ENCODE data around the gene ZNF750.

DNA sequence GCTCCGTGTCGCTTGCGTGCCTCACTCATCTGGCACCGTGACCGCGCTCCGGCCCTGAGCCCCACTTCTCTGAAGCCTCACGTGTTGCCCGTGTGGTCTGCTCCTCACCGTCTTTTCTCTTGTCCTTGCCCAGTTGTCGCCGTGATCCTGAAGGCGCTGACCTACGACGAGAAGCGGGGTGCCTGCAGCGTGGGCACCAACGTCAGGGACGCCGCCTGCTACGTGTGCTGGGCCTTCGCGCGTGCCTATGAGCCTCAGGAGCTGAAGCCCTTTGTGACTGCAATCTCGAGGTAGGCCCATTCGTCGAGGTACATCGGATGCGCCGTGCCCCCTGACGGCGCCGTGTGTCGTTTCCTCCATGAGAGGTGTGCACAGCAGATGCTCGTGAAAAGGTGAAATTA lies 30.3 kb upstream of the ZNF750 start:
- TF ChIP-seq, protein P1, sequence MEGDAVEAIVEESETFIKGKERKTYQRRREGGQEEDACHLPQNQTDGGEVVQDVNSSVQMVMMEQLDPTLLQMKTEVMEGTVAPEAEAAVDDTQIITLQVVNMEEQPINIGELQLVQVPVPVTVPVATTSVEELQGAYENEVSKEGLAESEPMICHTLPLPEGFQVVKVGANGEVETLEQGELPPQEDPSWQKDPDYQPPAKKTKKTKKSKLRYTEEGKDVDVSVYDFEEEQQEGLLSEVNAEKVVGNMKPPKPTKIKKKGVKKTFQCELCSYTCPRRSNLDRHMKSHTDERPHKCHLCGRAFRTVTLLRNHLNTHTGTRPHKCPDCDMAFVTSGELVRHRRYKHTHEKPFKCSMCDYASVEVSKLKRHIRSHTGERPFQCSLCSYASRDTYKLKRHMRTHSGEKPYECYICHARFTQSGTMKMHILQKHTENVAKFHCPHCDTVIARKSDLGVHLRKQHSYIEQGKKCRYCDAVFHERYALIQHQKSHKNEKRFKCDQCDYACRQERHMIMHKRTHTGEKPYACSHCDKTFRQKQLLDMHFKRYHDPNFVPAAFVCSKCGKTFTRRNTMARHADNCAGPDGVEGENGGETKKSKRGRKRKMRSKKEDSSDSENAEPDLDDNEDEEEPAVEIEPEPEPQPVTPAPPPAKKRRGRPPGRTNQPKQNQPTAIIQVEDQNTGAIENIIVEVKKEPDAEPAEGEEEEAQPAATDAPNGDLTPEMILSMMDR (IDR thresholded peaks at IDR 0.05; ENCODE audit: insufficient read depth, low read depth, low read length): no peak
- no peak for TF ChIP-seq EZH2 (IDR thresholded peaks at IDR 0.05; ENCODE audit: insufficient read depth, low read length)
